ENCODE results near the gene C14orf180. TPM values are rescaled to one million over a fixed set of nuclear protein-coding genes. Genes with fewer than 3 reads are reported as not detected.

C14orf180 gene
- total and polyA plus RNA-seq, 9 donors, result 0.12 to 0.40 (median 0.13) TPM; not detected in 2

GRCh38 chr14:104561124-104561557 lies 18.4 kb upstream of the C14orf180 start:
- no peaks in the 10 kb centered on the region for H3K27me3 ChIP-seq
- H3K9me3 ChIP-seq, result no peaks in the 10 kb centered on the region
- no peak overlapping the region for H3K4me3 ChIP-seq
- H3K36me3 ChIP-seq, result no peaks in the 10 kb centered on the region
- H3K27ac ChIP-seq, result no peak overlapping the region
- intact Hi-C loops (cut with DNase I), result loop anchor here in 2 of 4 donors (5.0 to 10.0 kb wide), 3 partner anchors 424 to 484 kb away; partner anchors contain the start of genes KIF26A (in 2 of the 2) and ASPG (in 1 of the 2)
- DNase-seq, result no peak
- TF ChIP-seq CTCF (IDR thresholded peaks at IDR 0.05) (no peak), EP300 (IDR thresholded peaks at IDR 0.05) (no peak)
- WGBS, 3 donors, result 57 to 75% (median 62%) methylated on average over 15 to 17 of the region's 17 CpGs
- no peaks in the 10 kb centered on the region for H3K4me1 ChIP-seq (ENCODE audit: insufficient read depth)

GRCh38 chr14:104561632-104562495 lies 17.7 kb upstream of the C14orf180 start:
- DNase-seq, result no peak
- H3K27me3 ChIP-seq, result no peaks in the 10 kb centered on the region
- no peak overlapping the region for H3K27ac ChIP-seq
- H3K4me1 ChIP-seq (ENCODE audit: insufficient read depth), result no peaks in the 10 kb centered on the region
- no peaks in the 10 kb centered on the region for H3K9me3 ChIP-seq
- intact Hi-C loops (cut with DNase I), result loop anchor here in 2 of 4 donors (5.0 to 10.0 kb wide), 3 partner anchors 425 to 485 kb away; partner anchors contain the start of genes KIF26A (in 2 of the 2) and ASPG (in 1 of the 2)
- no peak overlapping the region for H3K4me3 ChIP-seq
- TF ChIP-seq CTCF (IDR thresholded peaks at IDR 0.05) (no peak), EP300 (IDR thresholded peaks at IDR 0.05) (no peak), POLR2A (IDR thresholded peaks at IDR 0.05) (no peak)
- 72 to 78% (median 78%) methylated on average over 23 of the region's 23 CpGs for WGBS, 3 donors
- H3K36me3 ChIP-seq, result no peaks in the 10 kb centered on the region

DNA sequence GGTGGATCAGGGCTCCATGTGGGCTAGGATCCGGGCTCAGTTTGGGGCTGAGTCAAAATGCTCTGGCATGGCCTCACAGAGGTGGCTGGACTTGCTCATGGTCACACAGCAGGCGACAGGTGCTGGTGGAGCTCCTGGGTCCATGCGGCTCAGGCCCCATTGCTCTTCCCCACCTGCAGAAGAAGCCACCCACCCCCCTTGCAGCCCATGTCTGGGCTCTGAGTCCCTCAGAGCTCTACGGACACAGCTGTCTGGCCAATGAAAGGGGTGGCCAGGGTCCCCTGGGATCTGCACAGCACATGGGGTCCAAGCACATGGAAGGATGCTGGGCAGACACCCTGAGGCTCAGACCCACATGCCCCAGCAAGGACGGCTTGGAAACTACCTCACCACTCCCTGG lies 17.0 kb upstream of the C14orf180 start:
- intact Hi-C loops (cut with DNase I), result loop anchor here in 2 of 4 donors (5.0 to 10.0 kb wide), 3 partner anchors 425 to 485 kb away; partner anchors contain the start of genes KIF26A (in 2 of the 2) and ASPG (in 1 of the 2)
- H3K27me3 ChIP-seq, result no peaks in the 10 kb centered on the region

More for the DNA sequence above, 17.0 kb upstream of the C14orf180 start:
- Histone ChIP-seq H3K4me1 (ENCODE audit: insufficient read depth) (no peaks in the 10 kb centered on the region), H3K27ac (no peak overlapping the region), H3K4me3 (no peak overlapping the region), H3K9me3 (no peaks in the 10 kb centered on the region), H3K36me3 (no peaks in the 10 kb centered on the region)
- no peak for TF ChIP-seq CTCF (IDR thresholded peaks at IDR 0.05)
- no peak for TF ChIP-seq POLR2A (IDR thresholded peaks at IDR 0.05)
- TF ChIP-seq EP300 (IDR thresholded peaks at IDR 0.05), result no peak
- 86 to 93% (median 91%) methylated on average over 4 to 5 of the region's 5 CpGs for WGBS, 3 donors
- no peak for DNase-seq

Measured in ovary (tissue), 9 donors.